HG03066 (cell line): ENCODE results near the gene CIRBP.
A peak's percentile ranks its signal among the peaks of the same experiment; 100 is the strongest.
"Not testable (repeated sequence)": the region's sequence is repeated elsewhere in the genome, so short reads cannot be mapped to it uniquely, and the experiment has no call there.

Experiments
- ATAC-seq: cut with Tn5 transposase; IDR thresholded peaks from one replicate; pipeline ENCODE4 v1.9.1; 2021; ENCODE audit warnings: low read depth; ENCODE audit not compliant: unreplicated experiment

CIRBP gene

DNA sequence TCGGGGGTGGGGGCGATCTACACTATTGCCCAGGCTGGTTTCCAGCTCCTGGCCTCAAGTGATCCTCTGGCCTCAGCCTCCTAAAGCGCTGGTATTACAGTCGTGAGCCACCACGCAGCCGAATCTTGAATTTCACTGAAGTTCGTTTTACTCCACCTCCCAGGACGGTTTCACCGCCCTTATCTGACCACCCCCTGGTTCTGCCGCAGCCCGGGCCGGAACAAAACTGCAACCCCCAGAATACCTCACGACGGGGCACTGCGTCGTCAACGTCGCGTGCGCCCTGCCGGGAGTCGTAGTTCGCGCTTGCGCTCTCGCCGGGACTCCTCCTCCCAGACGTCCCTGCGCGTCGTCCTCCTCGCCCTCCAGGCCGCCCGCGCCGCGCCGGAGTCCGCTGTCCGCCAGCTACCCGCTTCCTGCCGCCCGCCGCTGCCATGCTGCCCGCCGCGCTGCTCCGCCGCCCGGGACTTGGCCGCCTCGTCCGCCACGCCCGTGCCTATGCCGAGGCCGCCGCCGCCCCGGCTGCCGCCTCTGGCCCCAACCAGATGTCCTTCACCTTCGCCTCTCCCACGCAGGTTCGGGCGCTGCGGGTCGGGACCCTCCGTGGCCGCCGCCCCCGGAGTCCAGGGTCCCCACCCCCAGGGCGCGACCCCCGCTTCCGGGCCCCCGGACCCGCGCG, 27.6 kb upstream of the CIRBP start, which contains the start of gene ATP5F1D:
TSS of gene ATP5F1D (plus strand) at position 335 of the 679 bp plus-strand sequence. CDS start at position 435, 100 bp downstream.
- no peak for ATAC-seq

DNA sequence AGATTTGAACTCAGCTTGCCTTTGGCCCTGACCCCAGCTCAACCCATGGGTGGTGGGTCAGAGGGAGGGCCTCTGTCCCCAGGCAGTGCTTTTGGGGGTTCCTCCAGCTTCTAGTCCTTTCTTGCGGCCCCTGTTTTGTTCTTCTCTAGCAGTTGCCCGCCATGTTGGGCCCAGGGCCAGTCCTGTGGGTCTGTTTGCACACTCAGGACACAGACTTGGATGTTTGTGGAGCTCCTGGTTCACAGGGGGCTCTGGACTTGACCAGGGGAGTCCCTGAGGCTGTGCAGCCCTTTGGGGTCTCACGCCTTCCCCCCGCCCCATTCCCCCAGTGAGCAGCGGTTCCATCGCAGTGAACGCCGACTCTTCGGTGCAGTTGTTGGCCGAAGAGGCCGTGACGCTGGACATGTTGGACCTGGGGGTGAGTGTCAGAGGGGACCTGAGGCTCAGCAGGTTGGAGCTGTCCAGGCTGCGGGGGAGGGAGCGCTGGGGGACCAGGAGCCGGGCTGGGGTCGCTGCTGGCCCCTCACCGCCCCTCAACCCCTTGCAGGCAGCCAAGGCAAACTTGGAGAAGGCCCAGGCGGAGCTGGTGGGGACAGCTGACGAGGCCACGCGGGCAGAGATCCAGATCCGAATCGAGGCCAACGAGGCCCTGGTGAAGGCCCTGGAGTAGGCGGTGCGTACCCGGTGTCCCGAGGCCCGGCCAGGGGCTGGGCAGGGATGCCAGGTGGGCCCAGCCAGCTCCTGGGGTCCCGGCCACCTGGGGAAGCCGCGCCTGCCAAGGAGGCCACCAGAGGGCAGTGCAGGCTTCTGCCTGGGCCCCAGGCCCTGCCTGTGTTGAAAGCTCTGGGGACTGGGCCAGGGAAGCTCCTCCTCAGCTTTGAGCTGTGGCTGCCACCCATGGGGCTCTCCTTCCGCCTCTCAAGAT, 25.1 kb upstream of the CIRBP start:
- ATAC-seq = no peak

DNA sequence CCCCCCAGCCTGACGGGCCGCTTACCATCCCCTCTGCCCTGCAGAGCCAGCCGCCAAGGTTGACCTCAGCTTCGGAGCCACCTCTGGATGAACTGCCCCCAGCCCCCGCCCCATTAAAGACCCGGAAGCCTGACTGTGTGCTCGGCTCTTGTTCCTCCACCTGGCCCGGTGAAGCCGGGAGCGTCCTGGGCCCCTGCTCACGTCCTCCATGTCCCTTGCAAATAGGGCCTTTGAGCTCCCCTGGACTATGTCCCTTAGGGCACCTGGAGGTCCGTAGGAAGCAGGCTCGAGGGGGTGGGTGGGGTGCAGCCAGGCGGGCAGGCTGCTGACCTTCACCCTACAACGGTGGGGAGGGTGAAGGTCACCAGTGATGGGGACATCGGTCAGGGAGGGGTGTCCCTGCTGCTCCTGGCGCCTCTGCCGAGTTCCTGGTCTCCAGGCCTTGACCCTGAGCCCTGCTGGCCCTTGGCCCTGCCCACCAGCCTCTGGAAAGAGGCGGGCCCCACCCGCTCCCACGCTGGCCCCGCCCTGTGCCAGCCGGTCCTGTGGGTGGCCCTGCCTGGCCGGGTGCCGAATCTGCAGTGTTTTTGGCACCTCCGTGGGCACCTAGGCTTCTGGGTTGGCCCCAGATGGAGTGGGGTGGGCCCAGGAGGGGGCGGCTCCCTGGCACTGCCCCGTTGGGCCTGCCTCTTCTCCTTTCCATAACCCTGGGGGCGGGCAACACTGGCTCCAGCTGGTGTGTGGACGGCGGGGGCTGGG, 24.3 kb upstream of the CIRBP start:
- no peak for ATAC-seq

DNA sequence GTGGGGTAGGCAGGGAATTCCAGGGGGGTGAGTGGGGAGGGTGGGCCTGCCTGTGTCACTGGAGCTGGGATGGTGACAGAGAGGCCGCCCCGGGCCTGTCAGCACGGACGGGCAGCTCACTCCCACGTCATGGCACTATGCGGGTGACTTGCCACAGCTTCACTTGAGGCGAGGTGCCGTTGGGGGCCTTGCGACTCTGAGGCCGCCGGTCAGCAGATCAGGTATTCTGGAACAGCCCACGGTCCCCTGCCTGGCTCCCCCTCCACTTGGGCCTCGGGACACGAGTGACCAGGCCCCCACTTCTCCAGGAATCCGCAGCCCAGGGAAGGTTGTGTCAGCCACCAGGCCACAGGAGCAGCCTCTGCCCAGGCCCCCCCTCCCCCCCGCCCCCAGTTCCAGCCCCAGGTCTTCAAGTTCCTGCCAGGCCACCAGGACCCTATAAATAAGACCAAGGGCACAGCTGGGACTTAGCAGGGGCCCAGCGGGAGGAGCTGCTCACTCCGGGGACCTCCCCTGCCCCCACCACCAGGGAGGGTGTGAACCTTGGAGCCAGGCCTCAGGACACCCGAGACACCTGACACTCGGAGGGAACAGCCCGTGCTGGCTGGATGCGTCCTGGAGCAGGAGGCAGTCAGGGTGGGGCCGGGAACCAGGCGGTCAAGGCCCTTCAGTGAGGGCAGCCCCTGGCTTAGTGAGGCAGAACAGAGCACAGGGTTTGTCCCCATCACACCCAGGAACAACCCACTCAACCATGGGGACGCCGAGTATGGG, 23.5 kb upstream of the CIRBP start:
- ATAC-seq = no peak

DNA sequence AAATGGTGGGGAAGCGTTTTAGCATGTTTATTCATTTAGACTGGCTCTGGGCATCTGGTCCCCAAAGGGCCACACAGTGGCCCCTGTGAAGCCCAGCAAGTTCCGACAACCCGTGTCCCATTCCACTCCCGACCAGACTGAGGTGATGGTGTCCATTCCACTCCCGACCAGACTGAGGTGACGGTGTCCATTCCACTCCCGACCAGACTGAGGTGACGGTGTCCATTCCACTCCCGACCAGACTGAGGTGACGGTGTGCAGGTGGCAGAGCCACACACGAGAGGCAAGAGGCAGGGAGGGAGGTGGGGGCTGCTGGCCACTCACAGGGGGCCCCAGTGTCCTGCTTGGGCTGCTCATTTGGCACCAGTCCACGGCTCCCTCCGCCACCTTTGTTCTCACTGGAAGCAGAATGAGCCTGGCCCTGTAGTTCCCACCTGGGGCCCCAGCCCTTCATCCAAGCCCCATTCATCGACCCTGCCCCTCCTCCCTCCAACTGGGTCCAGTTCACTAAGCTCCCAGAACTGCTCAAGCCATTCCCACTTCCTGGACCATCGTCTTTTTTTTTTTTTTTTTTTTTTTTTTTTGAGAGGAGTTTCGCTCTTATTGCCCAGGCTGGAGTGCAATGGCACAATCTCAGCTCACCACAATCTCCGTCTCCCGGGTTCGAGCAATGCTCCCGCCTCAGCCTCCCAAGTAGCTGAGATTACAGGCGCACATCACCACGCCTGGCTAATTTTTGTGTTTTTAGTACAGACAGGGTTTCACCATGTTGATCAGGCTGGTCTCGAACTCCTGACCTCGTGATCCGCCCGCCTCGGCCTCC, 22.7 kb upstream of the CIRBP start:
- not testable (repeated sequence) for ATAC-seq

DNA sequence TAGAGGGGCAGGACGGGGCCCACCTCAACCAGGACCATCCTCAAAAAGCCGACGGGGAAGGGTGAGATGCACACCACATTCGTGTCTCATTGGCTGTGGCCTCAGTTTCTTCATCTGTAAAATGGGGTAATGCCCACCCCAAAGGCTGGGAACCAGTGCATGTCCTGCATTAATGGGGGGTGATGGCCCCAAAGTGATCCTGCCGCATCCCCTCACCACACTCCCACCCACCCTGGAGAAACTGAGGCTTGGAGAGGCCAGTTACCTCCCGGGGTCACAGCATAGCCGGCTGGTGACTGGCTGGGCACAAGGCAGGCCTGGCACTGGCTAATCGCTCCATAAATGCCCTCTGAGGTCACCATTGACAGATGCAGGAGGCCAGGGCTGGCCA, 21.4 kb upstream of the CIRBP start:
- no peak for ATAC-seq

DNA sequence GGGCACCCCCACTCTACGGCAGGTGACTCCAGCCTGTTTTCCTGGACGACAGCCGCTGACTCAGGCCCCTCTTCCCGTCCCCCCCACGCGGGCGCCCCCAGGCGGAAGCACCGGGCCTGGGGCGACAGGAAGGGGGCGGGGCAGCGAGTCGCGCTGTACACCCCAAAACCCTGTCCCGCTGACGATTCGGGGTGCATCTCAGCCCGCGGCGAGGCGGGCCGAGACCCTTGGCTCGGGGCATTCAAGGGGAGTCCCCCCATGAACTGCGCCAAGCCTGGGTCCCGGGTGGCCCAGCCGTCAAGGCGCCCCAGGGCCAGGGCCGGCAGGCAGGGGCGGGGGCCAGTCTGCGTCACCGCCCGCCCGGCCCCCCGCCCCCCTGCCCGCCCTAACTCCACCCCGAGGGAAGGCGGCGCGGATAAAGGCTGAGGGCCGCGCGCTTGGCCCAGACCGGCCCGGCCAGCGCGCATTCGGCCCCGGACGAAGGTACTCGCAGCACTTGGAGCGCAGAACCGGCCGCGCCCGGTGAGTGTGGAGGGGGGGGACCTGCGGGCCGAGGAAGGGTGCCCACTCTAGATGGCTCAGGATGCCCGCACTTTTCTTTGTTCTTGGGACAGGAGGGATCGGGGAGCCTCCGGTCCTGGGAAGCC, 20.9 kb upstream of the CIRBP start, which contains the start of gene MIDN:
TSS of gene MIDN (plus strand) at position 445 of the 647 bp plus-strand sequence. CDS start 1,714 bp downstream, outside the sequence.
- ATAC-seq = no peak

DNA sequence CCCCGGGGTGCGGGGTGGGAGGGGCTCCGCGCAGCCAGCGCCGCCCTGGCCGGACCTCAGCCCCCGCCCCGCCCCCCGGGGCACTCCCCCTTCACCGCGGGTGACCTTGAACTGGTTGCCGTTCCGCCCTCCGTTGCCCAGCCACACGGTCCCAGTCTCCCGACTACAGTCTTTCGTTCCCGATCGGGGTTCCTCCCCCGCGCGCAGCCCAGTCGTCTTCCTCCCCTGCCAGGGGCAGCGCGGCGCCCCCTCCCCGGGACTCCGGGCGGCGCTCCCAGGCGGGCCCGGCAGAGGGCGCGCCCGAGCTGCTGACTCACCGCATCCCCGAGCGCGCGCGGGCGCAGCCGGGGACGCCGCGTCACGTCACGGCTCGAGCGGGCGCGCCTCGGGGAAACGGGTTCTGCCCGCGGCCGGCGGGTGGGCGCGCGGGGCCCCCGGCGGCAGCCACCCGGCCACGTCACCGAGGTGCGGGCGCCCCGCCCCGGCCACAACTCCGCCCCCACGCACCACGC, 20.3 kb upstream of the CIRBP start:
- no peak for ATAC-seq

DNA sequence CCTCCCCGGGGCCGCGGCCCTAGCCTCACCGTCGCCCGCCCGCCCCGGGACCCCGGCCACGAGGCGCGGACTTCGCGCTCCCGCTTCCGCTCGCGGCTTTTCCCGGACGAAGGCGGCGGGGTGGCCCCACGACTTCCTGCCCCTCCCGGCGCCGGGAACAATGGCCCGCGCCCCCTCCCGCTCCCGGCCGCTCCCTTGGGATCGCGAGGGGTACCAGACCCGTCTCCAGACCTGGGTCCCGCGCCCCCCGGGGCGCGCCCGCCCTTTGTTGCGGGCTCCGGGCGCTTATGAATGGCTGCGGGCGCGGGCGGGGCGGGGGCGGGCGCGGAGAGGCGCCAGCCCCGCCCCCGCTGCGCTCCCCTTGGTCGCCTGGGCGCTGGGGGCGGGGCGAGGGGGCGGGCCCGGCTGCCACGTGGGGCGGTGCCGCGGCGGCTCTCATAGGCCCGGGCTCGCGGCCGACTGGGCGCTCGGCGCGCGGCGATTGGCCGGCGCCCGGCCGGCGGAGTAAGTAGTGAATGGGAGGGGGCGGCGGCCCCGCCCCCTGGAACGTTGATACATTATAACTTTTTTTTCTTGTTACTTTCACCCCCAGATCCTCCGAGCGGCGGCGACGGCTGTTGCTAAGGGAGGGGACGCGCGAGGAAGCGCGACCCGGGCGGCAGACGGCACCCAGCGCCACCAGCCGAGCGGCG, 19.7 kb upstream of the CIRBP start:
- ATAC-seq = peak; percentile 40

DNA sequence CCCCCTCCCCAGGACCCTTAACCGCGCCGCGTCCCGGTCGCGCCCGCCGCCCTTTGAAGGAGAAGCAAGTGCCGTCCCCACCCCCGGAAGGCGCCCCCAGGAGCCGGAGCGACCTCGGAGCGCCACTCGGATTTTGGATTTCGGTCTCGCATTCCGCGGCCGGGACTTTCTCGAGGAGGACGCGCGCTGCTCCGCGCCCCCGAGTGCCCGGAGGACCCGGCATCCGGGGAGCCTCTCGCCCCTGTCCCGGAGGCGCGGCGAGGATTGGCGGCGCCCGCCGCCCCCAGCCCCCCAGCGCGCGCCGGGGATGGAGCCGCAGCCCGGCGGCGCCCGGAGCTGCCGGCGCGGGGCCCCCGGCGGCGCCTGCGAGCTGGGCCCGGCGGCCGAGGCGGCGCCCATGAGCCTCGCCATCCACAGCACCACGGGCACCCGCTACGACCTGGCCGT, 19.1 kb upstream of the CIRBP start:
- no peak for ATAC-seq

DNA sequence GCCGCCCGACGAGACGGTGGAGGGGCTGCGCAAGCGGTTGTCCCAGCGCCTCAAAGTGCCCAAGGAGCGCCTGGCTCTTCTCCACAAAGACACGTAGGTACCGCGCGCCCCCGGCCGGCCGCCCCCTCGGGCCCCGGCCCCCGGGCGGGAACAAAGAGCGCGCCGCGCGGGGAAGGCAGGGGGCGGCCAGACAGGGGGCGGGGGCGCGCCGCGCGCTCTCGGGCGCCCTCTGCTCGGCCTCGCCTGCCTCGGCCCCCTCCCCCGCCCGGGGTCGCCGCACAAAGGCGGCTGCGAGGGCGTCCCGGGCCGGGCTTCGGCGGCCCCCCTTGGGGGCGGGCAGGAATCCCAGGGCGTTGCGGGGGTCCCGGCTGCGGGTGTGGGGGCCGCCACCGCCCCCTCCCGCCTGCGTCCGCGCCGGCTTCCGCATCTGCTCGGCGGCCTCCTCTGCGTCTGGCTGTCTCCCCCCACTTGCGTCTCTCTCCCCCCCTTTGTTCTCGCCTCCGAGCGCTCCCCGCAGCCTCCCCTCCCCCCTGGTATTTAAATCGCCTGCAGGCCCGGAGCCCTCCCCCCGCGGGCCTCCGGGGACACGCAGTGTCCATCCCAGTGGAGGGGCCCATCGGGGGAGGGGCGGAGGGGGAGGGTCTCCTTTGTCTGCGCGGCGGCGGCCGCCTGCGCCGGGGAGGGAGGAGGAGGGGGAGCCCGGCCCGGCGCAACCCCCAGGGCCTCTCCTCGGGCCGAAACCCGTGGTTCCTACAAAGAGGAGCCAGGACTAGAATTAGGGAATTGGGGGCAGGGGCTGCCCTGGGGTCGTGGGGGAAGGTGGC, 18.5 kb upstream of the CIRBP start:
- no peak for ATAC-seq

DNA sequence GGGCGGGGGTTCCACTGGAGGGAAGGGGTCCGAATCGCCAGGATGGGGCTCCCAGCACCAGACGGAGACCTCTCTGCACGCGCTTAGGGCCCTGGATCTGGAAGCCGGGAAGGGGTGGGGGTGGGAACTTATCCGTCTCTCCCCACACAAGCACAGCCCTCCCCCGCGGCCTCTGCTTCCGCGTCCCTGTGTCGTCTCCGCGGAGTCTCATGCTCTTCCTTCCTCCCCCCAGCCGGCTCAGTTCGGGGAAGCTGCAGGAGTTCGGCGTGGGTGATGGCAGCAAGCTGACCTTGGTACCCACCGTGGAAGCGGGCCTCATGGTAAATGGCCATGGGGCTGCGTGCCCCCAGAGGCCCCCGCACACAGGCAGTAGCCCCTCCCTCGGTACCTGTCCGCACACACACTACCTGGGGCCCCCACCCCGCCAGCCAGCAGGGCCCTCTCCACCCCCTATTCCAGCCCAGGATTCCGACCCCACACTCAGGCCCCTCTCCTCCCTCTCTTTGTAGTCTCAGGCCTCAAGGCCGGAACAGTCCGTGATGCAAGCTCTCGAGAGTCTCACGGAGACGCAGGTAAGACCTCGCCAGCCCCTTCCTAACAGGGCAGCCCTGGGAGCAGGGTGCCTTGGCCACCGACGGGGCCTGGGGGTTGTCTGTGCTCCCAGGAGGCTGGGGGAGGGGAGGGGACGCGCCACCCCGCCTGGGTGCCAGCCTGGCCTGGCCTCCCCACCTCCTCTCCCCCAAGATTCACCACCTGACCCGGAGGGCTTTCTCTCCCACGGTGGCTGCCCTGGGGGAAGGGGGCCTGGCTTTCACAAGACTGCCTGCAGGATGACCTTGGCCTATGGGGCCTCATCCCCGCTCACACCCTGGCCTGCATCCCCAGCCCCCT, 17.6 kb upstream of the CIRBP start:
- ATAC-seq = no peak

DNA sequence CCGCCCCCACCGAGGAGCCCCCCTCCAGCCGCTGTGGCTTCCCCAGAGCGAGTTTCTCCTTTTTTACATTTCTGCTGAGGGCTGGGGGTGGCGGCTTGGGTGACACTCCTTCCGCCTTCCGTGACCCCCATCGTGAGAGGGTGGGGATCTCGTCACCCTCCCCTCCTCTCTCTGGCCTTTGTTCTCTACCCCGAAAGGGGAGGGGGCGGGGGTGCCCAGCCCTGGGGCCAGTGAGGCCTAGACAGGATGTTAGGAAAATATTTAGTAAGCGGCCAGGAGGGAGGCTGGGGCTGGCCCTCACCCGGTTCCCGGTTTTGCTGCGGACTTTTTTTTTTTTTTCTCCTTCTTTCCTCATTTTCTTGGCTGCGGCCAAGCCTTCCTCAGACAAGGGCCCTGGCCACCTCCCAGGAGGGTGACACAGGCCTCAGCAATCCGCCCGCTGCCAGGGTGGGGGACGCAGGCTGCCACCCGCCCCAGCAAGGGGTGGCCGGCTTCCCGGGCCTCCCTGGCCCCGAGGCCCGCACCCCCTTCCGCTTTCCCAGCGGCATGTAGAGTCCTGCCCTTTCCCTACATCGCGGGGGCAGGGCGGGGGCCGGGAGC, 16.8 kb upstream of the CIRBP start:
- no peak for ATAC-seq

DNA sequence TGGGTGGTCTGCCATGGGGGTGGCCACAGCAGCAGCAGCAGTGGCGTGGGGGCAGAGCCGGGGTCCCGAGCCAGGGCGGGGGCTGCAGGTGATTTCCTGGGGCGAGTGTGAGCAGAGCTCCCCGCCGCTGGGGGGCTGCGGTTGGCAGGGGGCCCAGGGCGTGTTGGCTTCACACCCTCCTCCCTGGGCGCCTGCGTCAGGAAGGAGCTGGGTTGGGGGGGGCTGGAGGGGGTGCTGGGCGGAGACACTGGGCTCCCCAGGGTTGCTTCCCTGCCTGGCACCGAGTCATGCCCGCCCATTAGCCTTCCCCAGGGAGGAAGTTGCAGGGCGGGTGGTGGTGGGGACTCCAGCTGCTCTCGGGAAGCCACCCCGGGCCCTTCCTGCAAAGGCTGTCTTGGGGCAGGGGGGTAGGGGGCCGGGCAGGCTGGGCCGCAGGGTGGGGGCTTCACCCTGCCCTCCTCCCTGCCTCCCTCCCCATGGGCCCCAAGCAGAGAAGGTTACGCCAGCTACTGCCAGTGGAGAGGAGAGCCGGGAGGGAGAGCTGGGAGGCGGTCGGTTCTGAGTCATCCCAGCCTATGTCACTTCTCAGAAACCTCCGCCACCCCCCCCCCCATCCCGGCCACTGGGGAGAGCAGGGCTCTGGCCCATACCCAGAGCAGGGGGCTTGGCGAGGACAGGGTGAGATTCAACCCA, 16.2 kb upstream of the CIRBP start:
- ATAC-seq = no peak

DNA sequence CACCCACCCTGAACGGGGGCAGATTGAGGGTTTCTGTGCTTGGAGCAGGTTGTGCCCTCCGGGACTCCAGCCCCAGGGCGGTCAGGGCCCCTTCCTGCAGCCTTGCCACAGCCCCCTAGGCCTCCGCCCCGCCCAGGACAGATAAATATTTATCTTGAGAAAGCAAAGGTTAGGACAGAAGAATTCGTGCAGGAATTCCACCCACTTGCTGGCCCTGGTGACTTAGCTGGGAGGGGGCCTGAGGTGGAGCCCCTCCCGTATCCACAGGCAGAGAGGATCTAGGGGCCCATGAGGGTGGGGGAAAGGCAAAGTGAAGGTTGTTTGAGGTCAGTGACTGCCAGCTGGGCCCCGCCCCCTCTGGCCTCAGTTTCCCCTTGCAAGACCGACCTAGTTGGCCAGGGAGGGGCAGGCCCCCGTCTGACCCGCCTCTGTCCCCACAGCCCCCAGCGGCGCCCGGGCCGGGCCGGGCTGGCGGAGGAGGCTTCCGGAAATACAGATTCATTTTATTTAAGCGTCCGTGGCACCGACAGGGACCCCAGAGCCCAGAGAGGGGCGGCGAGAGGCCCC, 15.5 kb upstream of the CIRBP start:
- ATAC-seq = no peak
